ENCODE data around the gene SAMD10.
"Not testable (repeated sequence)": the region's sequence is repeated elsewhere in the genome, so short reads cannot be mapped to it uniquely, and the experiment has no call there.

Gene SAMD10

GRCh38 chr20:64024141-64024990 lies 44.9 kb upstream of the SAMD10 start:
- Histone ChIP-seq H3K27me3 (no peaks in the 10 kb centered on the region), H3K36me3 (peaks cover 94% of the 10 kb centered on the region), H3K9me3 (no peaks in the 10 kb centered on the region), H3K27ac (no peak overlapping the region), H3K4me1 (ENCODE audit: control insufficient read depth in 1 of 2, insufficient read depth in 1 of 2, low read depth in 1 of 2, low read length in 1 of 2) (peaks cover 8 to 15% of the 10 kb centered on the region in 2 experiments), H3K4me3 (ENCODE audit: low read depth in 1 of 2, low read length in 1 of 2) (no peak overlapping the region)
- TF ChIP-seq CTCF (IDR thresholded peaks at IDR 0.05): no peak

GRCh38 chr20:64023361-64024140 lies 44.1 kb upstream of the SAMD10 start:
- Histone ChIP-seq H3K9me3 (no peaks in the 10 kb centered on the region), H3K4me3 (ENCODE audit: low read depth in 1 of 2, low read length in 1 of 2) (no peak overlapping the region), H3K27me3 (no peaks in the 10 kb centered on the region), H3K27ac (no peak overlapping the region), H3K4me1 (ENCODE audit: control insufficient read depth in 1 of 2, insufficient read depth in 1 of 2, low read depth in 1 of 2, low read length in 1 of 2) (peaks cover 8 to 15% of the 10 kb centered on the region in 2 experiments), H3K36me3 (peaks cover 94% of the 10 kb centered on the region)
- no peak for TF ChIP-seq CTCF (IDR thresholded peaks at IDR 0.05)

GRCh38 chr20:64022671-64023360 lies 43.4 kb upstream of the SAMD10 start:
- no peak for TF ChIP-seq CTCF (IDR thresholded peaks at IDR 0.05)
- Histone ChIP-seq H3K4me1 (ENCODE audit: control insufficient read depth in 1 of 2, insufficient read depth in 1 of 2, low read depth in 1 of 2, low read length in 1 of 2) (peaks cover 8 to 15% of the 10 kb centered on the region in 2 experiments), H3K27ac (no peak overlapping the region), H3K9me3 (no peaks in the 10 kb centered on the region), H3K27me3 (no peaks in the 10 kb centered on the region), H3K36me3 (peaks cover 94% of the 10 kb centered on the region), H3K4me3 (ENCODE audit: low read depth in 1 of 2, low read length in 1 of 2) (no peak overlapping the region)

GRCh38 chr20:64021124-64021975 lies 41.9 kb upstream of the SAMD10 start:
- H3K27ac ChIP-seq: no peak overlapping the region
- H3K4me3 ChIP-seq (ENCODE audit: low read depth in 1 of 2, low read length in 1 of 2): no peak overlapping the region
- TF ChIP-seq CTCF (IDR thresholded peaks at IDR 0.05): no peak
- no peaks in the 10 kb centered on the region for H3K27me3 ChIP-seq
- peaks cover 94% of the 10 kb centered on the region for H3K36me3 ChIP-seq
- H3K9me3 ChIP-seq: no peaks in the 10 kb centered on the region
- peaks cover 8 to 15% of the 10 kb centered on the region in 2 experiments for H3K4me1 ChIP-seq (ENCODE audit: control insufficient read depth in 1 of 2, insufficient read depth in 1 of 2, low read depth in 1 of 2, low read length in 1 of 2)

- Histone ChIP-seq H3K4me3 (ENCODE audit: low read depth in 1 of 2, low read length in 1 of 2) (no peak overlapping the region), H3K27ac (no peak overlapping the region), H3K27me3 (no peaks in the 10 kb centered on the region), H3K36me3 (peaks cover 86% of the 10 kb centered on the region), H3K9me3 (no peaks in the 10 kb centered on the region), H3K4me1 (ENCODE audit: control insufficient read depth in 1 of 2, insufficient read depth in 1 of 2, low read depth in 1 of 2, low read length in 1 of 2) (peaks cover 8 to 12% of the 10 kb centered on the region in 2 experiments)
- no peak for TF ChIP-seq CTCF (IDR thresholded peaks at IDR 0.05)
These were observed 36.2 kb upstream of the SAMD10 start for GRCh38 chr20:64015635-64016034.

GRCh38 chr20:64012385-64013154 lies 33.1 kb upstream of the SAMD10 start:
- not testable (repeated sequence) for H3K27me3 ChIP-seq; H3K4me3 ChIP-seq (ENCODE audit: low read depth in 1 of 2, low read length in 1 of 2); H3K27ac ChIP-seq; H3K9me3 ChIP-seq; H3K4me1 ChIP-seq (ENCODE audit: control insufficient read depth in 1 of 2, insufficient read depth in 1 of 2, low read depth in 1 of 2, low read length in 1 of 2)
- H3K36me3 ChIP-seq: peaks cover 77% of the 10 kb centered on the region
